Measurements from ENCODE around the gene TEX22. TPM values are rescaled to one million over a fixed set of nuclear protein-coding genes. Genes with fewer than 3 reads are reported as not detected.

TEX22 gene
- total and polyA plus RNA-seq, 2 donors (not counting 1 experiment from before 2014, with no cell fraction given), result 1.7 to 7.0 TPM

- Histone ChIP-seq H2AFZ (ENCODE audit: insufficient read depth, low read depth, low read length, poor library complexity, severe bottlenecking) (no peak overlapping the region), H3K4me3 (ENCODE audit: control extremely low read depth in 1 of 5, extremely low read depth in 1 of 5, insufficient read depth in 1 of 5, low read depth in 2 of 5, low read length in 4 of 5) (no peak overlapping the region), H3K36me3 (replicated peaks in 1 of 2; ENCODE audit: control extremely low read depth in 1 of 2, control insufficient read depth in 1 of 2, extremely low read depth in 1 of 2, insufficient read depth in 2 of 2, low read length in 1 of 2) (no peaks in the 10 kb centered on the region), H3K9ac (ENCODE audit: low read length) (no peak overlapping the region), H3K27me3 (replicated peaks in 1 of 4; ENCODE audit: control extremely low read depth in 1 of 4, control insufficient read depth in 3 of 4, insufficient read depth in 4 of 4, low read length in 3 of 4) (no peaks in the 10 kb centered on the region), H3K27ac (ENCODE audit: low read length in 2 of 2) (no peak overlapping the region), H3K4me1 (ENCODE audit: control insufficient read depth in 2 of 2, insufficient read depth in 2 of 2, low read length in 2 of 2) (no peaks in the 10 kb centered on the region), H3K9me3 (ENCODE audit: control extremely low read depth in 1 of 3, control insufficient read depth in 2 of 3, insufficient read depth in 1 of 3, low read length in 2 of 3) (no peaks in the 10 kb centered on the region), H3K4me2 (replicated peaks; ENCODE audit: low read depth, low read length, poor library complexity, severe bottlenecking) (no peak overlapping the region), H4K20me1 (ENCODE audit: control insufficient read depth, insufficient read depth, low read length, poor library complexity, severe bottlenecking) (no peaks in the 10 kb centered on the region), H3K79me2 (ENCODE audit: control insufficient read depth, insufficient read depth, low read length) (no peaks in the 10 kb centered on the region)
- Mint-ChIP-seq H3K9me3 (ENCODE audit: insufficient read depth) (no peaks in the 10 kb centered on the region), H3K4me1 (no peaks in the 10 kb centered on the region), H3K4me3 (no peak overlapping the region), H3K27ac (no peak overlapping the region), H3K27me3 (no peaks in the 10 kb centered on the region)
- no peak for ATAC-seq (ENCODE audit: low read depth)
- CTCF ChIA-PET, result no interaction called here
- DNase-seq, result no peak
- POLR2A ChIA-PET, result no interaction called here
- intact Hi-C loops (cut with micrococcal nuclease), result no loop called here
- TF ChIP-seq CTCF (IDR thresholded peaks at IDR 0.05) (no peak), EZH2 (IDR thresholded peaks at IDR 0.05; ENCODE audit: borderline replicate concordance, insufficient read depth, low read depth, low read length, poor library complexity, severe bottlenecking) (no peak)
- WGBS (ENCODE audit: insufficient coverage), result 96% methylated on average over 24 of the region's 26 CpGs
These were observed 15.8 kb upstream of the TEX22 start for GRCh38 chr14:105382343-105383082.

- no peak overlapping the region for H3K4me3 ChIP-seq (ENCODE audit: control extremely low read depth in 1 of 5, extremely low read depth in 1 of 5, insufficient read depth in 1 of 5, low read depth in 2 of 5, low read length in 4 of 5)
- Mint-ChIP-seq H3K9me3 (ENCODE audit: insufficient read depth) (no peaks in the 10 kb centered on the region), H3K4me1 (no peaks in the 10 kb centered on the region), H3K27ac (no peak overlapping the region), H3K4me3 (no peak overlapping the region), H3K27me3 (no peaks in the 10 kb centered on the region)
- ATAC-seq (ENCODE audit: low read depth) (no peak), DNase-seq (no peak)
- no peaks in the 10 kb centered on the region for H3K79me2 ChIP-seq (ENCODE audit: control insufficient read depth, insufficient read depth, low read length)
- no peaks in the 10 kb centered on the region for H3K4me1 ChIP-seq (ENCODE audit: control insufficient read depth in 2 of 2, insufficient read depth in 2 of 2, low read length in 2 of 2)
- TF ChIP-seq CTCF (IDR thresholded peaks at IDR 0.05), result no peak
- no peak for TF ChIP-seq EZH2 (IDR thresholded peaks at IDR 0.05; ENCODE audit: borderline replicate concordance, insufficient read depth, low read depth, low read length, poor library complexity, severe bottlenecking)
- ChIA-PET CTCF (no interaction called here), POLR2A (no interaction called here)
- H2AFZ ChIP-seq (ENCODE audit: insufficient read depth, low read depth, low read length, poor library complexity, severe bottlenecking), result no peak overlapping the region
- WGBS (ENCODE audit: insufficient coverage), result 98% methylated on average over 25 of the region's 32 CpGs
- no peaks in the 10 kb centered on the region for H3K36me3 ChIP-seq (replicated peaks in 1 of 2; ENCODE audit: control extremely low read depth in 1 of 2, control insufficient read depth in 1 of 2, extremely low read depth in 1 of 2, insufficient read depth in 2 of 2, low read length in 1 of 2)
- H4K20me1 ChIP-seq (ENCODE audit: control insufficient read depth, insufficient read depth, low read length, poor library complexity, severe bottlenecking), result no peaks in the 10 kb centered on the region
- no peak overlapping the region for H3K27ac ChIP-seq (ENCODE audit: low read length in 2 of 2)
- no peak overlapping the region for H3K9ac ChIP-seq (ENCODE audit: low read length)
- intact Hi-C loops (cut with micrococcal nuclease), result no loop called here
- no peaks in the 10 kb centered on the region for H3K27me3 ChIP-seq (replicated peaks in 1 of 4; ENCODE audit: control extremely low read depth in 1 of 4, control insufficient read depth in 3 of 4, insufficient read depth in 4 of 4, low read length in 3 of 4)
- no peaks in the 10 kb centered on the region for H3K9me3 ChIP-seq (ENCODE audit: control extremely low read depth in 1 of 3, control insufficient read depth in 2 of 3, insufficient read depth in 1 of 3, low read length in 2 of 3)
- no peak overlapping the region for H3K4me2 ChIP-seq (replicated peaks; ENCODE audit: low read depth, low read length, poor library complexity, severe bottlenecking)
These were observed 15.1 kb upstream of the TEX22 start for GRCh38 chr14:105383083-105383730.
